COLO668 (cell line): ENCODE measurements around the gene MCRIP2.
"Not testable (repeated sequence)": the region's sequence is repeated elsewhere in the genome, so short reads cannot be mapped to it uniquely, and the experiment has no call there.

Source experiments
- DNase-seq: peaks from one replicate; lab custom pipeline; 2025; ENCODE audit not compliant: unreplicated experiment; lab: John Stamatoyannopoulos, UW

The MCRIP2 gene

GRCh38 chr16:679814-680624 lies 38.4 kb downstream of the MCRIP2 start, which contains the start of gene STUB1:
STUB1 (plus strand) TSS chr16:680410; CDS start chr16:680526, 116 bp downstream.
- peak; percentile 89 for DNase-seq

GRCh38 chr16:680625-680945 lies 39.0 kb downstream of the MCRIP2 start:
- DNase-seq: no peak

- DNase-seq: peak; percentile 66
Measured at GRCh38 chr16:680967-681745, 39.5 kb downstream of the MCRIP2 start.

GRCh38 chr16:681746-682427 lies 40.3 kb downstream of the MCRIP2 start:
- peak; percentile 50 for DNase-seq

GRCh38 chr16:682493-683395 lies 41.1 kb downstream of the MCRIP2 start:
- no peak for DNase-seq

- peak; percentile 48 for DNase-seq
Measured at GRCh38 chr16:683396-684070, 41.9 kb downstream of the MCRIP2 start.

GRCh38 chr16:684071-684794 lies 42.6 kb downstream of the MCRIP2 start, which contains the start of gene JMJD8:
JMJD8 (minus strand) TSS chr16:684334; CDS start chr16:684319, 15 bp downstream.
- DNase-seq: peak; percentile 99

GRCh38 chr16:684961-685696 lies 43.5 kb downstream of the MCRIP2 start:
- peak; percentile 95 for DNase-seq

- peak; percentile 86 for DNase-seq
Measured at GRCh38 chr16:685967-686366, 44.3 kb downstream of the MCRIP2 start.

- no peak for DNase-seq
Measured at GRCh38 chr16:686459-687260, 45.0 kb downstream of the MCRIP2 start.

GRCh38 chr16:687499-687898 lies 45.9 kb downstream of the MCRIP2 start:
- no peak for DNase-seq

GRCh38 chr16:689175-689897 lies 47.7 kb downstream of the MCRIP2 start:
- no peak for DNase-seq

GRCh38 chr16:691242-691641 lies 49.6 kb downstream of the MCRIP2 start:
- DNase-seq: not testable (repeated sequence)

- DNase-seq: no peak
Measured at GRCh38 chr16:692356-693108, 50.9 kb downstream of the MCRIP2 start.

- DNase-seq: no peak
Measured at GRCh38 chr16:693364-693763, 51.7 kb downstream of the MCRIP2 start.

- DNase-seq: no peak
Measured at GRCh38 chr16:693766-694165, 52.1 kb downstream of the MCRIP2 start.
